ENCODE measurements around the gene MS4A2.
"Not testable (repeated sequence)": the region's sequence is repeated elsewhere in the genome, so short reads cannot be mapped to it uniquely, and the experiment has no call there.

Gene MS4A2

GRCh38 chr11:60088364-60088763, at the start of gene MS4A2:
MS4A2 (plus strand) TSS chr11:60088664; CDS start chr11:60088766, 102 bp downstream.
- no peak for DNase-seq (ENCODE audit: low read depth in 2 of 2)

DNA sequence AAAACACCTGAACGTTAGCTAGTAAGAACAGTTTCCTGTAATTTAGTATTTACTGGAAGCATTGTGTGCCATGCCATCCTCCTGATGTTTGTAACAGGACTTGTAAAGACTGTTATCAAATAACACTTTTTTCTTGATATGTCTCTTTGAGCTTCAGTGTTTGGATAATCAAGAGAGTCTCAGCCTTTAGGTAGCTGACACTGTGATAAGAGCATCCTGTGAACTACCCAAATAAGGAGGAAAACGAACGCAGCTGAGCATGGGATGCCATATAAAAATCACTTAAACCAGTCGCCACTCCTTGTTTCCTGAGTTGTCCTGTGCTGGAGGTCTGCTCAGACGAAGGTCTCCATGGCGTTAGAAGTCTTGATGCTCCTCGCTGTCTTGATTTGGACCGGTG, 48.4 kb upstream of the MS4A2 start, which contains the start of gene OOSP2:
TSS of gene OOSP2 (plus strand) at position 301 of the 400 bp plus-strand sequence. CDS start at position 352, 51 bp downstream.
- DNase-seq (ENCODE audit: low read depth in 2 of 2) = no peak

- DNase-seq (ENCODE audit: low read depth in 2 of 2) = not testable (repeated sequence)
These were observed 38.0 kb upstream of the MS4A2 start for GRCh38 chr11:60050422-60050821.

DNA sequence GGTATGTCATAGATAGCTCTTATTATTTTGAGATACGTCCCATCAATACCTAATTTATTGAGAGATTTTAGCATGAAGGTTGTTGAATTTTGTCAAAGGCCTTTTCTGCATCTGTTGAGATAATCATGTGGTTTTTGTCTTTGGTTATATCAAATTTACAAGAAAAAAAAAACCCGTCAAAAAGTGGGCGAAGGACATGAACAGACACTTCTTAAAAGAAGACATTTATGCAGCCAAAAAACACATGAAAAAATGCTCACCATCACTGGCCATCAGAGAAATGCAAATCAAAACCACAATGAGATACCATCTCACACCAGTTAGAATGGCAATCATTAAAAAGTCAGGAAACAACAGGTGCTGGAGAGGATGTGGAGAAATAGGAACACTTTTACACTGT, 37.6 kb upstream of the MS4A2 start:
- DNase-seq (ENCODE audit: low read depth in 2 of 2) = not testable (repeated sequence)

GRCh38 chr11:60056349-60056969, 32.0 kb upstream of the MS4A2 start, which contains the start of gene MS4A3:
MS4A3 (plus strand) TSS chr11:60056665; CDS start chr11:60061161, 4,496 bp downstream.
- no peak for DNase-seq (ENCODE audit: low read depth in 2 of 2)

GRCh38 chr11:60059052-60059451, 29.4 kb upstream of the MS4A2 start:
- DNase-seq (ENCODE audit: low read depth in 2 of 2) = no peak

GRCh38 chr11:60059521-60060240, 28.8 kb upstream of the MS4A2 start:
- DNase-seq (ENCODE audit: low read depth in 2 of 2) = no peak

DNA sequence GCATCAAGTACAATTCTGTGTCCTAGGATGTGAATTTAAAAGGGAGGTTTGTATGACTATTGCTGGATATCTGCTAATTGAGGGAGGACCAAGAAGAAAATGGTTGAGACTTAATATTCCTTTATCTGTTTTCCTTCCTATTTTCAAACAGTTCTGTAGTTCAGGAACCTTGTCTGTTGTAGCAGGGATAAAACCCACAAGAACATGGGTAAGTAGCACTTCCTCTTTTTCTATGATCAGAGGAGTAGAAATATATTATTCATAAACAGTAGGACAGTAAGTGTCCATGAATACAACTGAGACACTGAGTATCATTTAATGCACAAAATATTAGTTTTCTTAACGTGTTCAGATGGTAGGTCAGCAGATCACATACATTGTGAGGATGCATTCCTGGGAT, 24.4 kb upstream of the MS4A2 start:
- DNase-seq (ENCODE audit: low read depth in 2 of 2) = no peak

- no peak for DNase-seq (ENCODE audit: low read depth in 2 of 2)
These were observed 22.7 kb upstream of the MS4A2 start for GRCh38 chr11:60065801-60066200.

- DNase-seq (ENCODE audit: low read depth in 2 of 2) = no peak
These were observed 19.0 kb upstream of the MS4A2 start for GRCh38 chr11:60069450-60069849.

- not testable (repeated sequence) for DNase-seq (ENCODE audit: low read depth in 2 of 2)
These were observed 16.8 kb upstream of the MS4A2 start for GRCh38 chr11:60071644-60072043.

GRCh38 chr11:60077216-60077817, 11.1 kb upstream of the MS4A2 start:
- DNase-seq (ENCODE audit: low read depth in 2 of 2) = no peak

DNA sequence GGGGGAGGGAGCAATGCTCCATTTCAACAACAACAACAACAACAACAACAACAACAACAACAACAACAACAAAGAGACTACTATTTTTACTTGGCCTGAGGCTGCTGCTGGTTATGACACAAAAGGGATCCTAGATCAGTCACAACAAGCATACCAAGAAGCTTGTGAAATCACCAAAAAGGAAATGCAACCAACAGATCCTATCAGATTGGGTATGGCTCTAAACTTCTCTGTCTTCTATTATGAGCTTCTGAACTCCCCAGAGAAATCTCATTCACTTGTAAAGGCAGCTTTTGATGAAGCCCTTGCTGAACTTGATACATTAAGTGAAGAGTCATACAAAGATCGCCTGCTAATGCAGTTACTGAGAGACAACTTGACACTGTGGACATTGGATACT, 10.5 kb upstream of the MS4A2 start:
- no peak for DNase-seq (ENCODE audit: low read depth in 2 of 2)

GRCh38 chr11:60078745-60079144, 9.7 kb upstream of the MS4A2 start:
- no peak for DNase-seq (ENCODE audit: low read depth in 2 of 2)

DNA sequence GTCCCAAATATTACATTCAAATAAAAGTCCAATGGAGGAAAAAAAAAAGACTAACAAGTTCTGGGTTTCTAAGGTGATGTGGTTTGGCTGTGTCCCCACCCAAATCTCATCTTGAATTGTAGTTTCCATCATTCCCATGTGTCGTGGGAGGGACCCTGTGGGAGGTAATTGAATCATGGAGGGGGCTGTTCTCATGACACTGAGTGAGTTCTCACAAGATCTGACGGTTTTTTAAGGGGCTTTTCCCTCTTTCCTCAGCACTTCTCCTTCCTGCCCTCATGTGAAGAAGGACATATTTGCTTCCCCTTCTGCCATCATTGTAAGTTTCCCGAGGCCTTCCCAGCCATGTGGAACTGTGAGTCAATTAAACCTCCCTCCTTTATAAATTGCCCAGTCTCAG, 7.9 kb upstream of the MS4A2 start:
- DNase-seq (ENCODE audit: low read depth in 2 of 2) = no peak

DNA sequence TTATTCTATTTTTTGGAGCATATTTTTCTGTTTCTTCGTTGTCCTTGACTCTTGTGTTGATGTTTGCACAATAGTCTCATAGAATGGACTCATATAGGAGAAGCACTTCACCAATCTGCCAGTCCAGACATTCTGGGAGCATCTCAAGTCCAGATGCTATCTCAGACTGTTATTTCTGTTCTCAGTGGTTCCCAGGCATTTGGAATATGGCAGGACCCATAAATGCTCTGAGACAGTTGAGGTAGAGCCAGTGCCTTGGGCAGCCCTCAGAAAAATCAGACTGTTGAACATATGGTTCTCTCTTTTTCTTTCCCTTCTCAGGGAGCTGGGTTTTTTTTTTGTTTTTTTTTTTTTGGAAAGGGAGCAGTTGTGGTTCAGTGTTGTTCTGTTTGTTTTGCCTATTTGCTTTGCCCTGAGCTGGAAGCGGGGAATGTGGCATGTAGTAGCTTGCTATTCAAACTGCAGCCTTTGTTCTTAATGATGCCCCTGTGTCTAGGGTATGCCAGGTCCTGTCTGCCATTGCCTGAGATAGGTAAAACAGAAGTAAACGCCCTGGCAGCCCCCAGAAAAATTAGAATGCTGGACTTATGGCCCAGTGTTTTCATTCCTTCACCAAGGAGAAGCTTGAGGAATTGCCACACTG, 3.7 kb upstream of the MS4A2 start:
- no peak for DNase-seq (ENCODE audit: low read depth in 2 of 2)

GRCh38 chr11:60085909-60086308, 2.6 kb upstream of the MS4A2 start:
- no peak for DNase-seq (ENCODE audit: low read depth in 2 of 2)

GRCh38 chr11:60087239-60087638, 1.2 kb upstream of the MS4A2 start:
- no peak for DNase-seq (ENCODE audit: low read depth in 2 of 2)

GRCh38 chr11:60095477-60096120, 7.1 kb downstream of the MS4A2 start:
- DNase-seq (ENCODE audit: low read depth in 2 of 2) = no peak

- DNase-seq (ENCODE audit: low read depth in 2 of 2) = no peak
These were observed 8.7 kb downstream of the MS4A2 start for GRCh38 chr11:60097189-60097588.

GRCh38 chr11:60098508-60098907, 10.0 kb downstream of the MS4A2 start:
- no peak for DNase-seq (ENCODE audit: low read depth in 2 of 2)

GRCh38 chr11:60100516-60100915, 12.1 kb downstream of the MS4A2 start:
- DNase-seq (ENCODE audit: low read depth in 2 of 2) = no peak
